G401.6 (cell line): ENCODE data around the gene TBCD.

ENCODE experiments used
- FAIRE-seq: peaks from 2 replicates; lab custom pipeline; 2012; peaks lifted over from hg19 to GRCh38; lab: Jason Lieb, UNC

TBCD gene

GRCh38 chr17:82926081-82926480 is 174.2 kb downstream of the TBCD start:
- FAIRE-seq, result no peak

GRCh38 chr17:82926716-82927115 is 174.9 kb downstream of the TBCD start:
- no peak for FAIRE-seq

- FAIRE-seq, result no peak
Observed at GRCh38 chr17:82927311-82927660, 175.4 kb downstream of the TBCD start.

- FAIRE-seq, result no peak
Observed at GRCh38 chr17:82927661-82928601, 176.1 kb downstream of the TBCD start.

- FAIRE-seq, result no peak
Observed at GRCh38 chr17:82929011-82929622, 177.3 kb downstream of the TBCD start.

- no peak for FAIRE-seq
Observed at GRCh38 chr17:82929676-82930042, 177.8 kb downstream of the TBCD start.

GRCh38 chr17:82930043-82930923 is 178.4 kb downstream of the TBCD start:
- no peak for FAIRE-seq

GRCh38 chr17:82930924-82931698 is 179.2 kb downstream of the TBCD start:
- no peak for FAIRE-seq

- no peak for FAIRE-seq
Observed at GRCh38 chr17:82931699-82932517, 180.0 kb downstream of the TBCD start.

- FAIRE-seq, result no peak
Observed at GRCh38 chr17:82932518-82933310, 180.8 kb downstream of the TBCD start.

- FAIRE-seq, result no peak
Observed at GRCh38 chr17:82933911-82934310, 182.0 kb downstream of the TBCD start.

GRCh38 chr17:82935966-82936767 is 184.3 kb downstream of the TBCD start:
- no peak for FAIRE-seq

- FAIRE-seq, result no peak
Observed at GRCh38 chr17:82936768-82937171, 184.9 kb downstream of the TBCD start.

GRCh38 chr17:82937411-82938371 is 185.8 kb downstream of the TBCD start:
- FAIRE-seq, result no peak

GRCh38 chr17:82938486-82938872 is 186.6 kb downstream of the TBCD start:
- FAIRE-seq, result no peak

GRCh38 chr17:82938873-82939620 is 187.2 kb downstream of the TBCD start:
- no peak for FAIRE-seq

GRCh38 chr17:82939621-82940135 is 187.8 kb downstream of the TBCD start:
- no peak for FAIRE-seq
